GM21786 (cell line): ENCODE results near the gene IGF1R.

Experiments
- ATAC-seq: cut with Tn5 transposase; IDR thresholded peaks from one replicate; pipeline ENCODE4 v1.9.1; 2021; ENCODE audit not compliant: unreplicated experiment

Gene IGF1R

GRCh38 chr15:98937413-98938104 lies 289.2 kb downstream of the IGF1R start:
- peak; percentile 75 for ATAC-seq

GRCh38 chr15:98938105-98938417 lies 289.7 kb downstream of the IGF1R start:
- peak; percentile 49 for ATAC-seq

- no peak for ATAC-seq
Observed at GRCh38 chr15:98938799-98939198, 290.5 kb downstream of the IGF1R start.

- no peak for ATAC-seq
Observed at GRCh38 chr15:98939311-98940080, 291.2 kb downstream of the IGF1R start.

- no peak for ATAC-seq
Observed at GRCh38 chr15:98941595-98942255, 293.4 kb downstream of the IGF1R start.

- ATAC-seq = no peak
Observed at GRCh38 chr15:98942431-98942830, 294.1 kb downstream of the IGF1R start.

GRCh38 chr15:98943051-98943508 lies 294.7 kb downstream of the IGF1R start:
- ATAC-seq = no peak

GRCh38 chr15:98943601-98944151 lies 295.3 kb downstream of the IGF1R start:
- ATAC-seq = no peak

- no peak for ATAC-seq
Observed at GRCh38 chr15:98946301-98947255, 298.2 kb downstream of the IGF1R start.

- no peak for ATAC-seq
Observed at GRCh38 chr15:98948456-98948855, 300.1 kb downstream of the IGF1R start.

- ATAC-seq = no peak
Observed at GRCh38 chr15:98948941-98949340, 300.6 kb downstream of the IGF1R start.

GRCh38 chr15:98949624-98950023 lies 301.3 kb downstream of the IGF1R start:
- no peak for ATAC-seq

GRCh38 chr15:98950248-98950647 lies 301.9 kb downstream of the IGF1R start:
- no peak for ATAC-seq

- no peak for ATAC-seq
Observed at GRCh38 chr15:98951004-98951403, 302.7 kb downstream of the IGF1R start.

GRCh38 chr15:98951493-98952320 lies 303.4 kb downstream of the IGF1R start:
- ATAC-seq = no peak

- peak; percentile 91 for ATAC-seq
Observed at GRCh38 chr15:98952381-98952803, 304.1 kb downstream of the IGF1R start.

GRCh38 chr15:98953000-98953787 lies 304.9 kb downstream of the IGF1R start:
- peak; percentile 41 for ATAC-seq

- ATAC-seq = no peak
Observed at GRCh38 chr15:98953968-98954367, 305.6 kb downstream of the IGF1R start.

- ATAC-seq = no peak
Observed at GRCh38 chr15:98954411-98954810, 306.1 kb downstream of the IGF1R start.
